ENCODE data around the gene NPTN.
"Not testable (repeated sequence)": the region's sequence is repeated elsewhere in the genome, so short reads cannot be mapped to it uniquely, and the experiment has no call there.

The NPTN gene

DNA sequence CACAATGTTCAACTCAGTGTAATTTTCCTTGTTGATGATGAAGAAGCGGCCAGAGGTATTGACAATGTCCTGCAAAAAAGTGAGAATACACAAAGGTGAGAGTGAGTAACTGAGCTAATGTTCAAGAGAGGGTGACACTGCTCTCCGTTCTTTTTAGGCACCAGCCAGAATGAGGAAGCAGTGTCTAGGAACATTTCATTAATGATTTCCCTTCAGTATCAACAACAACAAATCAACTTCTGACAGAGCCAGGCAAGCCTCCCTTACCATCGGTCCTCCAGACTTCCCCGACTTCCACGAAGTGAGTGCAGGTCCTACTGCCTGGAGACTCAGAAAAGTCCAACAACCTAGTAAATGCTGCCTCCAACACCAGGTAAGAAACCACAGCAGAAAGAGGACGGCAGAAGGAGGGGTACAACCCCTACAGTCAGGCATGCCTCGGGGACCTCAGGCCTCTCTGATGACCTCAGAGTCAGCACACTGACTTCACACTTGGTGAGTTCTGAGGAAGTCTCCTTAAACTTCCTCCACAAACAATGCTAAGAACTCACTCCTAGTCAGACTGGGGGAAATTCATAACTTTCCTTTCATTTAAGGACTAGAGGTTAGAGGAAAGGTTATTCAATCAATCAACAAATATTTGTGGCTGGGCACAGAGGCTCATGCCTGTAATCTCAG, 62.7 kb downstream of the NPTN start:
- no peak for DNase-seq

DNA sequence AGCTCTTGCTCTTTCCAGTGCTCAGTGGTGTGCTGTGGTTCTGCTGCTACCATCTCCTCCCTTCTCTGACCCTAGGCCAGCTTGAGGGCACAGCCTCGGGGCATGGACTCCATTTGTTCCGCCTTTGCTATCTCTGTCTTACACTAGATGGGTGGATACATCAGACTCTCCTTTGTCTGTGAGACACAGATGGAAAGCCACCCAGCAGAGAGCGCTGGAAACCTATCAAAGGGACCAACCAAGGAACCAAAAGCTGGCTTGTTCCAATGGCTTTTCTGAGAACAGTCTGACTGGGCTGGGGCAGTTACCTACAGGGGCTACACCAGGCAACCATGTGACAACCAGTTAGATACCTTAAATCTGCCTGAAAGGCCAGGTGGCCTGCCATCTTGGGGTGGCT, 63.8 kb downstream of the NPTN start:
- DNase-seq = no peak

DNA sequence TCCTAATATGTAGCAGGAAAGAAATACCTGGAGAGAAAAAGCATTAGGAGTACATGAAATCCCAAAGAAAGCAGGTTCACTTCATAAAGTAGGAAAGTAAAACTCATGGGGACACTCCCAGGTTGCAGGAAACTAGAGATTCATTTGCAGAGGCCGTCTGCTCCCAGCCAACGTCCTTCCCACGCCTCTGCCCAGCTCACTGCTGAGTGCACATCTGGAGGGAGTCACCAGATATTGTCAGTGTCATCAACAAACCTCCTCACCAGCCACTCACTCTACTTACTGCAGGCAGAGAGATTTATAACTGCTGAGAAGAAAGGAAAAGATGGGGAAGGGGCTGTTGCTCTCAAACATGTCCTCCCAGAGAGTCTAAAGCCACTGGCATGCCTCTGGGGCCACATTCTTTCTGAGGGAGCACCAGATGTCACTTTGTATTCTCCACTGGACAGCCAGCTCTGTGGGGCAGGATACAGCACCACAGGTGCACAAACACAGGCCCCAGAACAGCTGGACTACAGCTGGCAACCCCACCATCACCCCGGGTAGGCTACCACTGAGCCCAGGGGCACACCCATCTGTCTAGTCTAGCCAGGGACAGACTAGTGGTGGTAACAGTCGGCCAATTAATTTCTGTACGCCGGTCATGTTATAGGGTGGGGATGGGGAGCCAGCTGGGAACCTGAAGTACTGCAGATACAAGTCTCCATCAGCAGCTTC, 64.5 kb downstream of the NPTN start:
- no peak for DNase-seq

DNA sequence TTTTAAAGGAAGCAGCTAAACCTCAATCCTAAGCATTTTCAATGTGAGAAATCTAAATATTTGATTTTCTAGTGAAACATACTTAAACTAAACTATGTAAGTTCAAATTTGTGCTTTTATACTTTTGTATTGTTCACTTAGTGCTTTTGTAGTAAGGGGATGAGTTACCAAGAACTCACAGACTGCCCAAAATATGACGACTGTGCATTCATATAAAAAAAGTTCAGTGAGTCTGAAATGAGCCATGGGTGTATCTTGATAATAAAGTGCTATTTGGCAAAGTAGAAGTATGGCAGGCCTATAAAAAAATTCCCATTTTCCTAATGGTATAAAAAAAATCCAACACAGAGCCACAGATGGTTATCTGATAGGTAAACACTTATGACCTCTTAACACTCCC, 66.2 kb downstream of the NPTN start:
- no peak for DNase-seq

DNA sequence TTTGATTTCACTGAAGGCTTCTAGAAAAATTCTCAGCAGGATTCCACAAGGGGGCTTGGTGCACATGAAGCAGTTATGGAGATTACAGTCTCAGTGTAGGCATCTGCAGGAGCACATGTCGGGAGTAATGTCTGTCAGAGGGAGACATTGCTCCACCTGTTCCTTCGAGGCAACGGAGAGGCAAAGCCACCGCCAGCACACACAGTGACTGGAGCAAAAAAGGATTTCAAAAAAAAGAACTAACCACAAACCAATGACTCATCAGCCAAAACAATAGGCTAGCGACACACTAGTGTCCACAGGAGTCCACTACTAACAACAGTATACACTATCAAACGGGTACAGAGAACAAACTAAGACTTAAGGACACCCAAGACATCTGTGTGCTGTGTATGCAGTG, 68.9 kb downstream of the NPTN start:
- peak in 1 of 2 donors; percentile 60 for DNase-seq

DNA sequence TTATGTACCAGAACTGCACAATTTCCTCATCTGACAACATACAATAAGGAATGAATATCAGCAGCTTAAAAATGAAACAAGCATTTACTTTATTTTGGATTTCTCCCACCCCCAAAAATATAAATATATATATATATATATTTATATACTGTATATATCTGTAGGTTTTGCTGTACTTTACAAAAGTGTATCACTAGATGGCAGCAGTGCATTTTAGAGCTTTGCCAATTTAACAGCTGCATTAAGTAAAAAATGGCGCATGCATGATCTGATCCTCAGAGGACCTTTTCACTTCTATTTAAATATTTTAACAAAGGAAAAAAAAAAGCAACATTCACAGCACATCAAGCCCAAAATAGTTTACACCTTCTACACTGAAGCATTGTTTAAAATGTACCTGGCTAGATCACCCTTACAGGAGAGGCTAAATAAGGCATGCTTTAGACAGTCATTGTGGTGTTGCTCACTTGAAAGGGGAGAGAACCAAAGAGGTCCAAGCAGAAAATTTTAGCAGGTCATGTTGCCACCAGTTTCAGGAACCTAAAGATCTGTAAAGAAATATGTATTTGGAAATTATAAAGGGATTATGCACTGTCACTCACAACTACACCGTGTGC, 72.6 kb downstream of the NPTN start:
- peak in 1 of 2 donors; percentile 52 for DNase-seq

- DNase-seq = no peak
Observed at GRCh38 chr15:73558529-73558928, 74.7 kb downstream of the NPTN start.

GRCh38 chr15:73555080-73555479, 78.1 kb downstream of the NPTN start:
- no peak for DNase-seq

- DNase-seq = no peak
Observed at GRCh38 chr15:73550190-73550589, 83.0 kb downstream of the NPTN start.

DNA sequence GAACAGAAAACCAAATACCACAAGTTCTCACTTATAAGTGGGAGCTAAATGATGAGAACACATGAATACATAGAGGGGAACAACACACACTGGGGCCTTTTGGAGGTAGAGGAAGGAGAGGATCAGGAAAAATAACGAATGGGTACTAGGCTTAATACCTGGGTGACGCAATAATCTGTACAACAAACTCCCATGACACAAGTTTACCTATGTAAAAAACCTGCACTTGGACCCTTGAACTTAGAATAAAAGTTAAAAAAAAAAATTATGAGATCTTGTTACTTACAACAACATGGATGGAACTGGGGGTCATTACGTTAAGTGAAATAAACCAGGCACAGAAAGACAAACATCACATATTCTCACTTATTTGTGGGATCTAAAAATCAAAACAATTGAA, 84.3 kb downstream of the NPTN start:
- not testable (repeated sequence) for DNase-seq

- DNase-seq = no peak
Observed at GRCh38 chr15:73541479-73541878, 91.7 kb downstream of the NPTN start.

DNA sequence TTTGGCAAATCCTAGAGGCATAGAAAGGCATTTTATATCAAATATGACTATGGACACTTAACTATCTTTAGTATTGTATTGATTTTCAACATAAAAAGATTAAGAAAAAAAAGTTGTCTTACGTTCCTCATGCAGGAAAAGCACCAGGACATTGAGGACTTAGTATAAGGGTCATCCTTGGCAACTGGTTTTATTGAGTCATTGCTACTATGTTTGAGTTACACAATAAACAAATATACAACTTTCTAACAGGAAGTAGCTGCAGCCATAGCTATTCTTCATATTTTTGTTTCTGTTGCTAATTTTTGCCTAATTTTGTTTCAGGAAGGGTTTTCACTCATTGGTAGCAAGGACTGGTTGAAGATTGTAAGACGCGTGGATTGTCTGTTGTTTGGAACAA, 93.0 kb downstream of the NPTN start:
- no peak for DNase-seq

DNA sequence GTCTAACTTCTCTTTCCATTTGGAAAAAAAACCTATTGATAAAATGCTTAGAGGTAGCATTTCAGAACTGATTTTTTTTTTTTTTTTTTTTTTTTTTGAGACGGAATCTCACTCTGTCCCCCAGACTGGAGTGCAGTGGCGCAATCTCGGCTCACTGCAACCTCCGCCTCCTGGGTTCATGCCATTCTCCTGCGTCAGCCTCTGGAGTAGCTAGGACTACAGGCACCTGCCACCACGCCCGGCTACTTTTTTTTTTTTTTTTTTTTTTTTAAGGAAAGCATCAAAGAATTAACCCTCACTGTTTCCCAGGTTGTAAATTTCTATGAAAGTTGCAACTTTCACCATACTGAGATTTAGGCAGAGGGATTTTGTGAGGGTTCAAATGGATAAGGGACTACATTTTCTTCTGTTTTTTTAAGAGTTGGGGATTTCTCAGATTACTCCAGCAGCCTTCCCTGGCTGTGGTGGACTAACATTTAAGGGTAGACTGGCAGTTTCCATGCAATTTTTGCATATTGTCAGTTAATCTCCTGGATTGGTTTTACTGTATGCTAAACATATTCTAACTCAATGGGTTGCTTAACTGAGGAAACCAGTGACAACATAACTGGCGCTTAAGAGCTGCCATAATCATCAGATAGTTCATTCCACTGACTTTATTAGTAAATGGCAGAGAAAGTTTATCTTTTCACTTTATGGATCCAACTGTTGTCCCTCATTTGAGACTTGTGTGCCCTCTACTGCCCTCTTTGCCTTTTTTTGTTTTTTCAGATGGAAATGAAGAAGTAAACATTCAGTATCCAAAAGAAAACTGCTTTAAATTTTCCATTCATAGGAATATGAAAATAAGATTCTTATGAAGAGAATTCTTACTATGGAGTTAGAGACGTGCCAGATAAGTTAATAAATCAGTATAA, 93.7 kb downstream of the NPTN start:
- no peak for DNase-seq

- DNase-seq = no peak
Observed at GRCh38 chr15:73538563-73539211, 94.5 kb downstream of the NPTN start.

- DNase-seq = no peak
Observed at GRCh38 chr15:73538123-73538522, 95.1 kb downstream of the NPTN start.

DNA sequence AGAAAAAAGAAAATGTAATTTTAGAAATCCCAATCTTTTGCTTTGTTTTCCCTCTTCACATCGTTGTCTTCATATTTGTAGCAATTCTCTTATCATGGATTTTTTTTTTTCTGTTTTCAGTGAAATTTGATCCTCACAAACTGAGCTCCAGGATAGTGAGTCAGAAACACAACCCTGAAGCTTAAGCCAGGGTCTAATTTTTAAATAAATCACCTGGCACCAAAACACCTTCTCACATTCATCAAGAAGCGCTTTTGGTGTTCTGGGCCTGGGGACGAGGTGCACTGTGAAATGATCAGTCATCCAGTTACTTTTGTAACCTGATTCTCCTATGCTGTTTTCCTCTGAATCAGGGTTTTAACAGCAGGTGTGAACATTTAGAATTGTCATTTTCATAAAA, 102.5 kb downstream of the NPTN start:
- DNase-seq = no peak

- DNase-seq = no peak
Observed at GRCh38 chr15:73527598-73527997, 105.6 kb downstream of the NPTN start.

DNA sequence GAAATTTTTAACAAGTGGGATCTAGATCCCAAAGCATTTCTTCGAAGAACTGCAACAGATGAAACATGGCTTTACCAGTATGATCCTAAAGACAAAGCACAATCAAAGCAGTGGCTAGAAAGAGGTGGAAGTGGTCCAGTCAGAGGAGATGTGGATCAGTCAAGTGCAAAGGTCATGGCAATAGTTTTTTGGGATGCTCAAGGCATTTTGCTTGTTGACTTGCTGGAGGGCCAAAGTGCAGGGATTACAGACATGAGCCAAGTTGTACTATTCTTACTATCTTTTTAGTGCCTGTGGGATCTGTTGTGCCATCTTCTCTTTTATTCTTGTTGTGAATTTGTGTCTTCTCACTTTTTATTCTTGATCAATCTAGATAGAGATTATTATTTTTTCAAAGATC, 108.3 kb downstream of the NPTN start:
- no peak for DNase-seq

GRCh38 chr15:73522011-73522410, 111.2 kb downstream of the NPTN start:
- no peak for DNase-seq

GRCh38 chr15:73518876-73519733, 114.1 kb downstream of the NPTN start:
- DNase-seq = no peak

- DNase-seq = no peak
Observed at GRCh38 chr15:73518180-73518862, 114.9 kb downstream of the NPTN start.
